T-cell (primary cell): ENCODE data around the gene B4GALNT1. TPM values are rescaled to one million over a fixed set of nuclear protein-coding genes. Genes with fewer than 3 reads are reported as not detected.
A peak's percentile ranks its signal among the peaks of the same experiment; 100 is the strongest.

Experiments
- ATAC-seq, 4 experiments: fragments of 200-7000 bp in 3 of 4; fragments of 150-1000 bp in 1 of 4; cut with Tn5 transposase; replicated peaks in 1 of 4; 1 replicate in 3 of 4; 2 replicates in 1 of 4; pipeline ENCODE4 v1.10.0; 2021; ENCODE audit warnings: moderate library complexity in 3 of 4, mild to moderate bottlenecking in 2 of 4, moderate number of reproducible peaks in 1 of 4
- CTCF ChIA-PET, 2 donors: fragments of 300-600 bp; sonication (Branson Sonifier 250); formaldehyde crosslinking; loops; one replicate each; lab custom pipeline; 2022; ENCODE audit warnings: antibody characterized with exemption in 2 of 2; lab: Charles Lee
- POLR2A ChIA-PET, 2 donors: fragments of 300-600 bp; sonication (Branson Sonifier 250); formaldehyde crosslinking; loops; one replicate each; lab custom pipeline; 2022; ENCODE audit warnings: antibody characterized with exemption in 2 of 2; lab: Charles Lee
- DNase-seq, 35 experiments: peaks; one replicate each; pipeline versions ENCODE4 v3.0.0 to v3.0.0-alpha.2; 2013 to 2023
- H3K27ac ChIP-seq: one replicate; pipeline ENCODE4 v1.5.1; 2013; ENCODE audit warnings: low read length
- H3K27me3 ChIP-seq, 2 experiments: replicated peaks in 1 of 2; 1 replicate in 1 of 2; 2 replicates in 1 of 2; pipeline versions ENCODE4 v1.6.1 to v1.7.0; 2013; ENCODE audit warnings: low read length in 1 of 2, mixed read lengths in 1 of 2; ENCODE audit not compliant: control insufficient read depth in 2 of 2, insufficient read depth in 2 of 2; ENCODE audit errors: extremely low read depth in 1 of 2
- H3K36me3 ChIP-seq, 2 donors: 1 replicate in 1 of 2; 2 replicates in 1 of 2; pipeline versions ENCODE4 v1.6.1 to v1.7.0; 2013; ENCODE audit warnings: low read length in 1 of 2; ENCODE audit not compliant: control insufficient read depth in 2 of 2, insufficient read depth in 1 of 2; ENCODE audit errors: extremely low read depth in 1 of 2
- H3K4me1 ChIP-seq, 2 experiments: 1 replicate in 1 of 2; 2 replicates in 1 of 2; pipeline versions ENCODE4 v1.6.1 to v1.7.0; 2013; ENCODE audit warnings: low read length in 2 of 2, mixed read lengths in 1 of 2; ENCODE audit not compliant: insufficient read depth in 2 of 2, control insufficient read depth in 1 of 2; ENCODE audit errors: extremely low read depth in 1 of 2
- H3K4me3 ChIP-seq, 2 donors: 1 replicate in 1 of 2; 2 replicates in 1 of 2; pipeline versions ENCODE4 v1.5.1 to v1.7.0; 2013; ENCODE audit warnings: mild to moderate bottlenecking in 2 of 2, low read length in 1 of 2, moderate library complexity in 1 of 2; ENCODE audit not compliant: control insufficient read depth in 1 of 2; ENCODE audit errors: extremely low read depth in 1 of 2
- H3K9me3 ChIP-seq: 2 replicates; pipeline ENCODE4 v1.7.0; 2013
- H3K27ac Mint-ChIP-seq, 2 donors: one replicate each; pipeline ENCODE4 v1.8.0; 2020 to 2021; ENCODE audit warnings: mild to moderate bottlenecking in 2 of 2, mixed read lengths in 2 of 2
- H3K27me3 Mint-ChIP-seq, 2 donors: one replicate each; pipeline ENCODE4 v1.8.0; 2021 to 2022; ENCODE audit warnings: mixed read lengths in 2 of 2
- H3K36me3 Mint-ChIP-seq: one replicate; pipeline ENCODE4 v1.8.0; 2021; ENCODE audit warnings: mixed read lengths
- H3K4me1 Mint-ChIP-seq, 3 donors: one replicate each; pipeline ENCODE4 v1.8.0; 2020 to 2022; ENCODE audit warnings: mixed read lengths in 3 of 3, mild to moderate bottlenecking in 1 of 3
- H3K4me3 Mint-ChIP-seq, 3 donors: one replicate each; pipeline ENCODE4 v1.8.0; 2020 to 2022; ENCODE audit warnings: mild to moderate bottlenecking in 3 of 3, mixed read lengths in 3 of 3, moderate library complexity in 3 of 3
- H3K9me3 Mint-ChIP-seq, 3 donors: one replicate each; pipeline ENCODE4 v1.8.0; 2020 to 2022; ENCODE audit warnings: mixed read lengths in 3 of 3
- WGBS: methylation state at CpG from one replicate; pipeline ENCODE4 v1.1.5; 2013; ENCODE audit warnings: missing lambda C conversion rate; ENCODE audit not compliant: insufficient coverage; 5-methylcytosine and 5-hydroxymethylcytosine counted together
- total RNA-seq, 35 experiments: library from RNA in 6 of 35; stranded (reverse) in 6 of 35; fragments of 120-200 nt in 1 of 35; gene quantifications; one replicate each; pipeline versions ENCODE4 v1.2.1 to v1.2.4 and lab custom pipeline; 2013 to 2026

B4GALNT1 gene
- total RNA-seq, 5 donors from 2014 or later (not counting 1 experiment from before 2014, with no cell fraction given) = 0.16 to 0.54 (median 0.26) TPM; not detected in 2

GRCh38 chr12:57626921-57627445 is 6.0 kb downstream of the B4GALNT1 start:
- ChIA-PET CTCF (interaction anchor here in 1 of 2 donors (0.8 to 1.2 kb wide), 3 partner anchors 43 to 168 kb away, joined by 3 to 4 read pairs (median 4); no protein-coding TSS in a partner anchor), POLR2A (no interaction called here)
- Mint-ChIP-seq H3K36me3 (no peaks in the 10 kb centered on the region), H3K4me1 (peaks cover 11 to 19% (median 13%) of the 10 kb centered on the region in 3 donors), H3K27me3 (peaks cover 76 to 91% of the 10 kb centered on the region in 2 donors), H3K4me3 (peak overlapping the region in 1 of 3 donors; percentile 56), H3K9me3 (no peaks in the 10 kb centered on the region), H3K27ac (no peak overlapping the region)
- ATAC-seq (peak in 1 of 4 experiments; percentile 4), DNase-seq (no peak)
- H3K27ac ChIP-seq = no peak overlapping the region
- no peaks in the 10 kb centered on the region for H3K9me3 ChIP-seq
- peaks cover 15 to 94% of the 10 kb centered on the region in 2 experiments for H3K27me3 ChIP-seq
- 33% methylated on average over 1 of the region's 9 CpGs for WGBS
- H3K4me3 ChIP-seq = peak overlapping the region in 1 of 2 donors; percentile 33
- H3K36me3 ChIP-seq = no peaks in the 10 kb centered on the region
- H3K4me1 ChIP-seq = peaks cover 0 to 16% of the 10 kb centered on the region in 2 experiments

- no peak overlapping the region for H3K4me3 ChIP-seq
- Mint-ChIP-seq H3K27ac (no peak overlapping the region), H3K9me3 (no peaks in the 10 kb centered on the region), H3K4me3 (peak overlapping the region in 1 of 3 donors; percentile 56), H3K27me3 (peaks cover 81 to 93% of the 10 kb centered on the region in 2 donors), H3K36me3 (no peaks in the 10 kb centered on the region), H3K4me1 (peaks cover 18 to 23% (median 19%) of the 10 kb centered on the region in 3 donors)
- DNase-seq (no peak), ATAC-seq (no peak)
- H3K27me3 ChIP-seq = peaks cover 15 to 94% of the 10 kb centered on the region in 2 experiments
- H3K9me3 ChIP-seq = no peaks in the 10 kb centered on the region
- 34% methylated on average over 4 of the region's 13 CpGs for WGBS
- no peak overlapping the region for H3K27ac ChIP-seq
- POLR2A ChIA-PET = no interaction called here
- peaks cover 3 to 18% of the 10 kb centered on the region in 2 experiments for H3K4me1 ChIP-seq
- CTCF ChIA-PET = interaction anchor here (0.6 to 1.6 kb wide), 2 partner anchors 34 to 41 kb away, joined by 3 to 5 read pairs; no protein-coding TSS in a partner anchor
- no peaks in the 10 kb centered on the region for H3K36me3 ChIP-seq
Observed at GRCh38 chr12:57626111-57626920, 6.7 kb downstream of the B4GALNT1 start.

- no peak for DNase-seq
Observed at GRCh38 chr12:57625261-57626032, 7.6 kb downstream of the B4GALNT1 start.

GRCh38 chr12:57624441-57625220 is 8.4 kb downstream of the B4GALNT1 start:
- no peaks in the 10 kb centered on the region for H3K36me3 Mint-ChIP-seq
- no peaks in the 10 kb centered on the region for H3K9me3 ChIP-seq
- DNase-seq (no peak), ATAC-seq (no peak)
- H3K4me3 ChIP-seq = no peak overlapping the region
- CTCF ChIA-PET = interaction anchor here in 1 of 2 donors (1.6 kb wide), 1 partner anchor 40 kb away, joined by 5 read pairs; no protein-coding TSS in a partner anchor
- peaks cover 30 to 39% (median 30%) of the 10 kb centered on the region in 3 donors for H3K4me1 Mint-ChIP-seq
- peaks cover 7 to 34% of the 10 kb centered on the region in 2 experiments for H3K4me1 ChIP-seq
- POLR2A ChIA-PET = no interaction called here
- WGBS = 83% methylated on average over 5 of the region's 8 CpGs
- peaks cover 82 to 93% of the 10 kb centered on the region in 2 donors for H3K27me3 Mint-ChIP-seq
- H3K27ac Mint-ChIP-seq = no peak overlapping the region
- H3K4me3 Mint-ChIP-seq = no peak overlapping the region
- peaks cover 15 to 94% of the 10 kb centered on the region in 2 experiments for H3K27me3 ChIP-seq
- H3K27ac ChIP-seq = no peak overlapping the region
- no peaks in the 10 kb centered on the region for H3K9me3 Mint-ChIP-seq
- no peaks in the 10 kb centered on the region for H3K36me3 ChIP-seq

More at GRCh38 chr12:57625261-57626032, 7.6 kb downstream of the B4GALNT1 start:
- Histone ChIP-seq H3K4me3 (no peak overlapping the region), H3K36me3 (no peaks in the 10 kb centered on the region), H3K4me1 (peaks cover 5 to 26% of the 10 kb centered on the region in 2 experiments), H3K9me3 (no peaks in the 10 kb centered on the region), H3K27ac (no peak overlapping the region), H3K27me3 (peaks cover 15 to 94% of the 10 kb centered on the region in 2 experiments)
- Mint-ChIP-seq H3K27ac (no peak overlapping the region), H3K36me3 (no peaks in the 10 kb centered on the region), H3K4me1 (peaks cover 27 to 32% (median 28%) of the 10 kb centered on the region in 3 donors), H3K27me3 (peaks cover 84 to 93% of the 10 kb centered on the region in 2 donors), H3K4me3 (no peak overlapping the region), H3K9me3 (no peaks in the 10 kb centered on the region)
- no peak for ATAC-seq
- ChIA-PET CTCF (interaction anchor here in 1 of 2 donors (0.6 to 1.6 kb wide), 2 partner anchors 41 to 108 kb away, joined by 3 to 5 read pairs; no protein-coding TSS in a partner anchor), POLR2A (no interaction called here)
- 82% methylated on average over 4 of the region's 12 CpGs for WGBS

GRCh38 chr12:57623811-57624390 is 9.1 kb downstream of the B4GALNT1 start:
- Mint-ChIP-seq H3K36me3 (no peaks in the 10 kb centered on the region), H3K27me3 (peaks cover 85 to 93% of the 10 kb centered on the region in 2 donors), H3K4me3 (no peak overlapping the region), H3K9me3 (no peaks in the 10 kb centered on the region), H3K4me1 (peaks cover 35 to 43% (median 36%) of the 10 kb centered on the region in 3 donors), H3K27ac (no peak overlapping the region)
- ATAC-seq (no peak), DNase-seq (no peak)
- ChIA-PET CTCF (interaction anchor here in 1 of 2 donors (1.8 kb wide), 1 partner anchor 41 kb away, joined by 8 read pairs; no protein-coding TSS in a partner anchor), POLR2A (no interaction called here)
- Histone ChIP-seq H3K4me1 (peaks cover 7 to 41% of the 10 kb centered on the region in 2 experiments), H3K27me3 (peaks cover 17 to 99% of the 10 kb centered on the region in 2 experiments), H3K9me3 (no peaks in the 10 kb centered on the region), H3K27ac (no peak overlapping the region), H3K4me3 (no peak overlapping the region), H3K36me3 (no peaks in the 10 kb centered on the region)
- 66% methylated on average over 3 of the region's 5 CpGs for WGBS
